Gastrocnemius medialis (tissue), 4 donors: ENCODE results near the gene MED14. TPM values are rescaled to one million over a fixed set of nuclear protein-coding genes. Genes with fewer than 3 reads are reported as not detected.

Source experiments
- ATAC-seq, 2 donors: fragments of 150-250 bp; one replicate each; pipeline ENCODE4 v1.9.1; 2016
- DNase-seq, 2 donors: peaks; one replicate each; pipeline ENCODE4 v3.0.0-alpha.2; 2019
- H3K27ac ChIP-seq, 4 donors: fragments of 200-600 bp; sonication (generic); 1 replicate in 1 of 4; 2 replicates in 3 of 4; pipeline ENCODE4 v1.5.1; 2016 to 2018; ENCODE audit warnings: mild to moderate bottlenecking in 2 of 4, moderate library complexity in 1 of 4
- H3K27me3 ChIP-seq, 3 donors: fragments of 200-600 bp; sonication (generic) in 2 of 3; 1 replicate in 1 of 3; 2 replicates in 2 of 3; pipeline versions ENCODE4 v1.5.1 to v1.6.0; 2016 to 2019; ENCODE audit warnings: mild to moderate bottlenecking in 1 of 3, moderate library complexity in 1 of 3
- H3K36me3 ChIP-seq, 2 donors: fragments of 200-600 bp; sonication (generic) in 1 of 2; one replicate each; pipeline ENCODE4 v1.5.1; 2017 to 2018
- H3K4me1 ChIP-seq, 2 donors: fragments of 200-600 bp; sonication (generic) in 1 of 2; one replicate each; pipeline ENCODE4 v1.5.1; 2016 to 2017; ENCODE audit warnings: mild to moderate bottlenecking in 2 of 2
- H3K4me3 ChIP-seq, 4 donors: fragments of 200-600 bp; sonication (generic) in 3 of 4; 1 replicate in 1 of 4; 2 replicates in 3 of 4; pipeline ENCODE4 v1.5.1; 2016 to 2019; ENCODE audit warnings: mild to moderate bottlenecking in 2 of 4
- H3K9me3 ChIP-seq, 3 donors: fragments of 200-600 bp; sonication (generic) in 2 of 3; 1 replicate in 1 of 3; 2 replicates in 2 of 3; pipeline ENCODE4 v1.5.1; 2016 to 2019
- CTCF ChIP-seq, 5 experiments: fragments of 450-650 bp in 3 of 5; fragments of 200-600 bp in 2 of 5; sonication (generic) in 2 of 5; IDR thresholded peaks in 4 of 5; conservative IDR thresholded peaks in 1 of 5; 1 replicate in 4 of 5; 2 replicates in 1 of 5; pipeline ENCODE4 v1.5.1; 2016 to 2019; ENCODE audit warnings: antibody characterized with exemption in 5 of 5, mild to moderate bottlenecking in 3 of 5, moderate library complexity in 3 of 5
- POLR2A ChIP-seq, 2 donors: fragments of 450-650 bp; IDR thresholded peaks; one replicate each; pipeline ENCODE4 v1.6.1; 2017; ENCODE audit warnings: antibody characterized with exemption in 2 of 2, mild to moderate bottlenecking in 2 of 2, moderate library complexity in 2 of 2
- in situ Hi-C, 4 donors: fragments of 200-750 bp; cut with MboI; loops; one replicate each; pipeline versions ENCODE4 v1.15.0 to v1.8.0; 2017; ENCODE audit warnings: low sequenced_read_pairs in 4 of 4
- intact Hi-C: fragments of 100-400 bp; cut with DNase I; formaldehyde crosslinking; loops from one replicate; pipeline ENCODE4 v1.15.1; 2023; ENCODE audit warnings: low total_unique reads
- total RNA-seq, 4 donors: library from RNA; depleted of rRNA; stranded (reverse); fragments of >200 nt; gene quantifications; one replicate each; pipeline versions ENCODE4 v1.1.0 to v1.2.3, GENCODE V29; 2016

The MED14 gene
- total RNA-seq, 4 donors from 2014 or later = 19.8 to 27.0 (median 24.0) TPM

GRCh38 chrX:40622479-40623138 is 112.7 kb downstream of the MED14 start:
- ATAC-seq = no peak
- TF ChIP-seq POLR2A (IDR thresholded peaks at IDR 0.05) (no peak), CTCF (IDR thresholded peaks at IDR 0.05 in 4 of 5, conservative IDR thresholded peaks at IDR 0.05 in 1 of 5) (no peak)
- Histone ChIP-seq H3K9me3 (no peaks in the 10 kb centered on the region), H3K4me1 (no peaks in the 10 kb centered on the region), H3K36me3 (peaks cover 0 to 7% of the 10 kb centered on the region in 2 donors), H3K27ac (no peak overlapping the region), H3K27me3 (no peaks in the 10 kb centered on the region), H3K4me3 (no peak overlapping the region)
- in situ Hi-C loops = no loop called here
- no peak for DNase-seq
- intact Hi-C loops = no loop called here

- Histone ChIP-seq H3K27me3 (no peaks in the 10 kb centered on the region), H3K27ac (no peak overlapping the region), H3K4me3 (no peak overlapping the region), H3K36me3 (no peaks in the 10 kb centered on the region), H3K9me3 (no peaks in the 10 kb centered on the region), H3K4me1 (no peaks in the 10 kb centered on the region)
- TF ChIP-seq POLR2A (IDR thresholded peaks at IDR 0.05) (no peak), CTCF (IDR thresholded peaks at IDR 0.05 in 4 of 5, conservative IDR thresholded peaks at IDR 0.05 in 1 of 5) (no peak)
- ATAC-seq = no peak
- intact Hi-C loops = no loop called here
- DNase-seq = no peak
- in situ Hi-C loops = no loop called here
These were observed 117.8 kb downstream of the MED14 start for GRCh38 chrX:40617566-40617965.

GRCh38 chrX:40615976-40616375 is 119.4 kb downstream of the MED14 start:
- TF ChIP-seq POLR2A (IDR thresholded peaks at IDR 0.05) = no peak
- TF ChIP-seq CTCF (IDR thresholded peaks at IDR 0.05 in 4 of 5, conservative IDR thresholded peaks at IDR 0.05 in 1 of 5) = no peak
- intact Hi-C loops (no loop called here), in situ Hi-C loops (no loop called here)
- no peak overlapping the region for H3K27ac ChIP-seq
- no peaks in the 10 kb centered on the region for H3K36me3 ChIP-seq
- H3K27me3 ChIP-seq = no peaks in the 10 kb centered on the region
- H3K4me3 ChIP-seq = no peak overlapping the region
- ATAC-seq (no peak), DNase-seq (no peak)
- no peaks in the 10 kb centered on the region for H3K4me1 ChIP-seq
- H3K9me3 ChIP-seq = no peaks in the 10 kb centered on the region

- DNase-seq (no peak), ATAC-seq (no peak)
- Histone ChIP-seq H3K27ac (no peak overlapping the region), H3K27me3 (peaks cover 0 to 4% (median 0%) of the 10 kb centered on the region in 3 donors), H3K36me3 (no peaks in the 10 kb centered on the region), H3K4me1 (no peaks in the 10 kb centered on the region), H3K9me3 (no peaks in the 10 kb centered on the region), H3K4me3 (no peak overlapping the region)
- TF ChIP-seq CTCF (IDR thresholded peaks at IDR 0.05 in 4 of 5, conservative IDR thresholded peaks at IDR 0.05 in 1 of 5) = no peak
- no peak for TF ChIP-seq POLR2A (IDR thresholded peaks at IDR 0.05)
- intact Hi-C loops = no loop called here
- in situ Hi-C loops = no loop called here
These were observed 122.8 kb downstream of the MED14 start for GRCh38 chrX:40612511-40612910.

GRCh38 chrX:40607381-40607780 is 128.0 kb downstream of the MED14 start:
- no peak overlapping the region for H3K4me3 ChIP-seq
- H3K27me3 ChIP-seq = peaks cover 0 to 4% (median 0%) of the 10 kb centered on the region in 3 donors
- no peak overlapping the region for H3K27ac ChIP-seq
- H3K4me1 ChIP-seq = no peaks in the 10 kb centered on the region
- H3K36me3 ChIP-seq = no peaks in the 10 kb centered on the region
- H3K9me3 ChIP-seq = no peaks in the 10 kb centered on the region
- in situ Hi-C loops = no loop called here
- intact Hi-C loops = no loop called here
- TF ChIP-seq CTCF (IDR thresholded peaks at IDR 0.05 in 4 of 5, conservative IDR thresholded peaks at IDR 0.05 in 1 of 5) (no peak), POLR2A (IDR thresholded peaks at IDR 0.05) (no peak)
- DNase-seq (no peak), ATAC-seq (no peak)
